Calu3 (cell line): Measurements from ENCODE around the gene PTP4A1. TPM values are rescaled to one million over a fixed set of nuclear protein-coding genes. Genes with fewer than 3 reads are reported as not detected.
A peak's percentile ranks its signal among the peaks of the same experiment; 100 is the strongest.
"Not testable (repeated sequence)": the region's sequence is repeated elsewhere in the genome, so short reads cannot be mapped to it uniquely, and the experiment has no call there.

Experiments
- BruUV-seq: library from RNA; stranded (reverse); fragments of 400-500 nt; replicated peaks from 2 replicates; lab custom pipeline; 2021; lab: Mats Ljungman, UMichigan
- CTCF ChIA-PET: fragments of 300-600 bp; sonication (Branson Sonifier 250); formaldehyde crosslinking; loops from one replicate; lab custom pipeline; 2022; ENCODE audit warnings: antibody characterized with exemption; lab: Charles Lee
- DNase-seq: peaks from one replicate; pipeline ENCODE4 v3.0.0; 2022
- H3K27ac Mint-ChIP-seq: one replicate; pipeline ENCODE4 v1.8.0; 2022; ENCODE audit warnings: mixed read lengths; ENCODE audit not compliant: unreplicated experiment
- H3K27me3 Mint-ChIP-seq: one replicate; pipeline ENCODE4 v1.8.0; 2022; ENCODE audit warnings: mixed read lengths; ENCODE audit not compliant: unreplicated experiment
- H3K36me3 Mint-ChIP-seq: one replicate; pipeline ENCODE4 v1.8.0; 2022; ENCODE audit warnings: mild to moderate bottlenecking, moderate library complexity, mixed read lengths; ENCODE audit not compliant: insufficient read depth, unreplicated experiment
- H3K4me1 Mint-ChIP-seq: one replicate; pipeline ENCODE4 v1.8.0; 2022; ENCODE audit warnings: mild to moderate bottlenecking, low read depth, mixed read lengths; ENCODE audit not compliant: unreplicated experiment
- H3K4me3 Mint-ChIP-seq: one replicate; pipeline ENCODE4 v1.8.0; 2022; ENCODE audit warnings: mild to moderate bottlenecking, low read depth, moderate library complexity, mixed read lengths; ENCODE audit not compliant: unreplicated experiment
- H3K9me3 Mint-ChIP-seq: one replicate; pipeline ENCODE4 v1.8.0; 2022; ENCODE audit warnings: low read depth, mixed read lengths; ENCODE audit not compliant: unreplicated experiment
- CTCF ChIP-seq: fragments of 200-600 bp; IDR thresholded peaks from one replicate; pipeline ENCODE4 v1.8.0; 2022; ENCODE audit warnings: antibody characterized with exemption; ENCODE audit not compliant: unreplicated experiment
- intact Hi-C: fragments of 100-400 bp; cut with micrococcal nuclease; formaldehyde crosslinking; loops from one replicate; pipeline ENCODE4 v1.10.0; 2022; ENCODE audit not compliant: unreplicated experiment
- total RNA-seq: library from RNA; stranded (reverse); gene quantifications from 2 replicates; pipeline ENCODE4 v1.2.3, GENCODE V29; 2022

Gene PTP4A1
- total RNA-seq, 1 experiment from 2014 or later: 97.3 TPM

- Mint-ChIP-seq H3K4me1 (no peaks in the 10 kb centered on the region), H3K36me3 (peaks cover 55% of the 10 kb centered on the region), H3K4me3 (no peak overlapping the region), H3K27ac (peak overlapping the region; percentile 65), H3K9me3 (no peaks in the 10 kb centered on the region), H3K27me3 (no peaks in the 10 kb centered on the region)
- CTCF ChIA-PET: no interaction called here
- BruUV-seq: no TSS peak
- DNase-seq: no peak
- intact Hi-C loops: no loop called here
- no peak for TF ChIP-seq CTCF
Measured at GRCh38 chr6:63581355-63582013, 9.2 kb downstream of the PTP4A1 start.

GRCh38 chr6:63582579-63583231 is 10.4 kb downstream of the PTP4A1 start:
- no peaks in the 10 kb centered on the region for H3K4me1 Mint-ChIP-seq
- peaks cover 45% of the 10 kb centered on the region for H3K36me3 Mint-ChIP-seq
- CTCF ChIA-PET: no interaction called here
- H3K27ac Mint-ChIP-seq: peak overlapping the region; percentile 39
- no peak for TF ChIP-seq CTCF
- no peak overlapping the region for H3K4me3 Mint-ChIP-seq
- no peaks in the 10 kb centered on the region for H3K27me3 Mint-ChIP-seq
- DNase-seq: no peak
- H3K9me3 Mint-ChIP-seq: no peaks in the 10 kb centered on the region
- no TSS peak for BruUV-seq
- intact Hi-C loops: no loop called here

GRCh38 chr6:63584125-63584514 is 11.8 kb downstream of the PTP4A1 start:
- BruUV-seq: no TSS peak
- no peaks in the 10 kb centered on the region for H3K27me3 Mint-ChIP-seq
- H3K36me3 Mint-ChIP-seq: peaks cover 45% of the 10 kb centered on the region
- no peaks in the 10 kb centered on the region for H3K9me3 Mint-ChIP-seq
- no peak for DNase-seq
- TF ChIP-seq CTCF: no peak
- no peak overlapping the region for H3K4me3 Mint-ChIP-seq
- no peak overlapping the region for H3K27ac Mint-ChIP-seq
- intact Hi-C loops: no loop called here
- H3K4me1 Mint-ChIP-seq: no peaks in the 10 kb centered on the region
- CTCF ChIA-PET: interaction anchor here (0.8 to 1.1 kb wide), 2 partner anchors 218 to 232 kb away, joined by 3 read pairs; no protein-coding TSS in a partner anchor

DNA sequence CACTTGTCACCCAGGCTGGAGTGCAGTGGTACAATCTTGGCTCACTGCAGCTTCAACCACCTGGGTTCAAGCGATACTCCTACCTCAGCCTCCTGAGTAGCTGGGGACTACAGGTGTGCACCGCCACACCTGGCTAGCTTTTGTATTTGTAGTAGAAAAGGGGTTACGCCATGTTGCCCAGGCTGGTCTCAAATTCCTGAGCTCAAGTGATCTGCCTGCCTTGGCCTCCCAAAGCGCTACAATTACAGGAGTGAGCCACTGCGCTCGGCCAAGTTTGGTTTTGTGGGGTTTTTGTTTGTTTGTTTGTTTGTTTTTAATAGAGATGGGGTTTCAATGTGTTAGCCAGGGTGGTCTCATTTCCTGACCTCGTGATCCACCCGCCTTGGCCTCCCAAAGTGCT is 12.3 kb downstream of the PTP4A1 start:
- Mint-ChIP-seq H3K4me3 (no peak overlapping the region), H3K9me3 (no peaks in the 10 kb centered on the region), H3K36me3 (peaks cover 42% of the 10 kb centered on the region), H3K27ac (no peak overlapping the region), H3K27me3 (no peaks in the 10 kb centered on the region), H3K4me1 (peaks cover 2% of the 10 kb centered on the region)
- no peak for TF ChIP-seq CTCF
- CTCF ChIA-PET: interaction anchor here (0.8 kb wide), 1 partner anchor 232 kb away, joined by 3 read pairs; no protein-coding TSS in a partner anchor
- DNase-seq: no peak
- intact Hi-C loops: no loop called here
- BruUV-seq: no TSS peak

DNA sequence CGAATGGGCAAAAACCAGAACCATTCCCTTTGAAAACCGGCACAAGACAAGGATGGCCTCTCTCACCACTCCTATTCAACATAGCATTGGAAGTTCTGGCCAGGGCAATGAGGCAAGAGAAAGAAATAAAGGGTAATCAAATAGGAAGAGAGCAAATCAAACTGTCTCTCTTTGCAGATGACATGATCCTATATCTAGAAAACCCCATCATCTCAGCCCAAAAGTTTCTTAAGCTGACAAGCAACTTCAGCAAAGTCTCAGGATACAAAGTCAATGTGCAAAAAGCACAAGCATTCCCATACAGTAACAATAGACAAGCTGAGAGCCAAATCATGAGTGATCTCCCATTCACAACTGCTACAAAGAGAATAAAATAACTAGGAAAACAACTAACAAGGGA is 13.4 kb downstream of the PTP4A1 start:
- H3K4me1 Mint-ChIP-seq, H3K4me3 Mint-ChIP-seq, CTCF ChIA-PET, H3K27me3 Mint-ChIP-seq, DNase-seq, intact Hi-C loops, H3K9me3 Mint-ChIP-seq, BruUV-seq: not testable (repeated sequence)
- Mint-ChIP-seq H3K36me3 (peaks cover 32% of the 10 kb centered on the region), H3K27ac (peak overlapping the region; percentile 6)
